GM12878 (cell line): ENCODE data around the gene SSR3. TPM values are rescaled to one million over a fixed set of nuclear protein-coding genes. Genes with fewer than 3 reads are reported as not detected.

ENCODE experiments used
- ATAC-seq: fragments of 200-7000 bp; cut with Tn5 transposase; 3 replicates; pipeline ENCODE4 v1.9.1; 2020; ENCODE audit warnings: mild to moderate bottlenecking, moderate library complexity
- BruUV-seq: library from RNA; stranded (reverse); fragments of 400-500 nt; replicated peaks from 2 replicates; lab custom pipeline; 2021; lab: Mats Ljungman, UMichigan
- CTCF ChIA-PET: fragments of 300-600 bp; sonication (Branson Sonifier 250); formaldehyde crosslinking; extraction: SDS; loops from one replicate; lab custom pipeline; 2021; ENCODE audit warnings: inconsistent platforms; lab: Yijun Ruan, JAX
- POLR2A ChIA-PET: fragments of 350-600 bp; formaldehyde crosslinking; extraction: SDS; loops from one replicate; lab custom pipeline; 2021; ENCODE audit warnings: inconsistent platforms; lab: Charles Lee
- RAD21 ChIA-PET: fragments of 300-600 bp; sonication (Branson Sonifier 250); formaldehyde crosslinking; loops from one replicate; lab custom pipeline; 2023; ENCODE audit warnings: antibody characterized with exemption; ENCODE audit not compliant: unreplicated experiment; lab: Charles Lee
- SMC1A ChIA-PET: fragments of 300-600 bp; sonication (Branson Sonifier 250); formaldehyde crosslinking; loops from one replicate; lab custom pipeline; 2023; ENCODE audit not compliant: unreplicated experiment, uncharacterized antibody; lab: Charles Lee
- DNase-seq: peaks from one replicate; pipeline ENCODE4 v3.0.0-alpha.2; 2011; ENCODE audit warnings: low read depth, low spot score
- FAIRE-seq: peaks from 3 replicates; lab custom pipeline; 2011; peaks lifted over from hg19 to GRCh38; lab: Jason Lieb, UNC
- H2AFZ ChIP-seq: 2 replicates; pipeline ENCODE4 v1.6.0; 2011; ENCODE audit warnings: low read depth, low read length, control low read depth; ENCODE audit not compliant: control insufficient read depth
- H3K27ac ChIP-seq: 2 replicates; pipeline ENCODE4 v1.5.1; 2011; ENCODE audit warnings: control low read depth; ENCODE audit not compliant: control insufficient read depth, insufficient read depth
- H3K27me3 ChIP-seq, 2 experiments: replicated peaks in 1 of 2; 2 replicates each; pipeline versions ENCODE4 v1.6.0 to v1.6.1; 2011; ENCODE audit warnings: low read length in 1 of 2; ENCODE audit not compliant: control insufficient read depth in 2 of 2, insufficient read depth in 2 of 2
- H3K36me3 ChIP-seq, 2 experiments: 2 replicates each; pipeline ENCODE4 v1.5.1; 2011; ENCODE audit warnings: low read length in 1 of 2; ENCODE audit not compliant: control insufficient read depth in 2 of 2, insufficient read depth in 2 of 2
- H3K4me1 ChIP-seq: 2 replicates; pipeline ENCODE4 v1.6.1; 2011; ENCODE audit warnings: mild to moderate bottlenecking, low read length, moderate library complexity, mixed read lengths; ENCODE audit not compliant: control insufficient read depth, insufficient read depth
- H3K4me2 ChIP-seq: 2 replicates; pipeline ENCODE4 v1.6.0; 2011; ENCODE audit warnings: control low read depth; ENCODE audit not compliant: control insufficient read depth, insufficient read depth
- H3K4me3 ChIP-seq: fragments of 200-600 bp; sonication (generic); 2 replicates; pipeline ENCODE4 v1.5.1; 2016
- H3K79me2 ChIP-seq: 2 replicates; pipeline ENCODE4 v1.6.0; 2011; ENCODE audit warnings: low read length; ENCODE audit not compliant: control insufficient read depth, insufficient read depth
- H3K9ac ChIP-seq: 2 replicates; pipeline ENCODE4 v1.8.0; 2011; ENCODE audit warnings: low read length, control low read depth, mixed read lengths; ENCODE audit not compliant: control insufficient read depth, insufficient read depth
- H3K9me3 ChIP-seq: replicated peaks from 3 replicates; pipeline ENCODE4 v1.5.1; 2011; ENCODE audit warnings: mild to moderate bottlenecking, low read length; ENCODE audit not compliant: control insufficient read depth, insufficient read depth
- H4K20me1 ChIP-seq: 2 replicates; pipeline ENCODE4 v1.6.0; 2011; ENCODE audit not compliant: control insufficient read depth, insufficient read depth
- CTCF ChIP-seq, 3 experiments: IDR thresholded peaks in 2 of 3; conservative IDR thresholded peaks in 1 of 3; 2 replicates each; pipeline ENCODE4 v1.5.1; 2011; ENCODE audit warnings: low read depth in 3 of 3, low read length in 3 of 3, mild to moderate bottlenecking in 3 of 3, control low read depth in 2 of 3, moderate library complexity in 2 of 3, inconsistent platforms in 1 of 3, mixed read lengths in 1 of 3; ENCODE audit not compliant: control insufficient read depth in 2 of 3, insufficient read depth in 1 of 3; ENCODE audit errors: extremely low read depth in 1 of 3
- DPF2 ChIP-seq: fragments of 450-650 bp; IDR thresholded peaks from 2 replicates; pipeline ENCODE4 v1.6.1; 2017; ENCODE audit warnings: mild to moderate bottlenecking
- FOS ChIP-seq: IDR thresholded peaks from 3 replicates; pipeline ENCODE4 v1.6.1; 2011; ENCODE audit warnings: borderline replicate concordance; ENCODE audit not compliant: insufficient read length; ENCODE audit errors: extremely low read depth
- KLF5 ChIP-seq: fragments of 450-650 bp; IDR thresholded peaks from 2 replicates; pipeline ENCODE4 v1.6.1; 2014; ENCODE audit warnings: mild to moderate bottlenecking; ENCODE audit not compliant: partially characterized antibody
- NKRF ChIP-seq: fragments of 450-650 bp; conservative IDR thresholded peaks from 2 replicates; pipeline ENCODE4 v1.6.1; 2017; ENCODE audit warnings: mild to moderate bottlenecking, moderate library complexity
- PAX8 ChIP-seq: fragments of 450-650 bp; IDR thresholded peaks from 2 replicates; pipeline ENCODE4 v1.6.1; 2017; ENCODE audit warnings: mild to moderate bottlenecking, moderate library complexity
- RB1 ChIP-seq: fragments of 450-650 bp; formaldehyde crosslinking; IDR thresholded peaks from 2 replicates; pipeline ENCODE4 v1.6.1; 2017; ENCODE audit warnings: mild to moderate bottlenecking, borderline replicate concordance
- RCOR1 ChIP-seq: conservative IDR thresholded peaks from 2 replicates; pipeline ENCODE4 v1.6.1; 2012; ENCODE audit warnings: low read depth, low read length, improper control_type of control experiment
- SMC3 ChIP-seq: IDR thresholded peaks from 2 replicates; pipeline ENCODE4 v1.6.1; 2011; ENCODE audit warnings: low read length, improper control_type of control experiment, borderline replicate concordance
- SRF ChIP-seq, 2 experiments: IDR thresholded peaks; 2 replicates each; pipeline ENCODE4 v1.6.1; 2011; ENCODE audit warnings: low read depth in 2 of 2, low read length in 2 of 2, mild to moderate bottlenecking in 1 of 2, moderate library complexity in 1 of 2
- ZSCAN29 ChIP-seq: fragments of 450-650 bp; IDR thresholded peaks from 2 replicates; pipeline ENCODE4 v1.6.1; 2017; ENCODE audit warnings: mild to moderate bottlenecking, moderate library complexity
- WGBS: methylation state at CpG from one replicate; pipeline ENCODE4 v1.1.6; 2016; ENCODE audit warnings: low lambda C conversion rate; ENCODE audit not compliant: insufficient replicate concordance, insufficient coverage; ENCODE audit errors: missing lambda C conversion rate; 5-methylcytosine and 5-hydroxymethylcytosine counted together
- in situ Hi-C: fragments of 300-500 bp; cut with MboI; formaldehyde crosslinking; loops from 9 replicates; pipeline ENCODE4 v1.14.3; 2018; ENCODE audit warnings: mixed read lengths
- intact Hi-C: fragments of 100-400 bp; cut with micrococcal nuclease; formaldehyde crosslinking; loops from one replicate; pipeline ENCODE4 v1.14.2; 2022; ENCODE audit not compliant: unreplicated experiment
- polyA plus RNA-seq, 11 experiments: library from polyadenylated mRNA; depleted of rRNA in 4 of 11; unstranded in 6 of 11; stranded (reverse) in 5 of 11; fragments of >200 nt; fragmentation: Nextera tagmentation in 4 of 11; fragmentation: Illumina TruSeq in 1 of 11; extraction: Ambion mirVana in 4 of 11; extraction: Trizol in 1 of 11; gene quantifications; 1 replicate in 1 of 11; 2 replicates in 10 of 11; pipeline versions ENCODE4 v1.2.1 to v1.2.3, GENCODE V29; 2011 to 2016; ENCODE audit warnings: inconsistent platforms in 2 of 11, missing spikeins in 2 of 11, low read depth in 1 of 11
- total RNA-seq, 4 experiments: library from RNA; depleted of rRNA in 3 of 4; stranded (reverse); fragments of >200 nt in 3 of 4; fragmentation: Illumina TruSeq in 1 of 4; extraction: Trizol in 1 of 4; gene quantifications; 2 replicates each; pipeline versions ENCODE4 v1.2.1 to v1.2.3, GENCODE V29; 2013 to 2021

The SSR3 gene
- total and polyA plus RNA-seq, 10 of the 15 experiments (the other 5 are each of a cell fraction or from before 2014, with no cell fraction given), result 133 to 345 (median 191) TPM

GRCh38 chr3:156559321-156559720 lies 4.4 kb upstream of the SSR3 start:
- H3K9me3 ChIP-seq, result peaks cover 2% of the 10 kb centered on the region; the same call in 1 of the 3 replicates
- in situ Hi-C loops (loop anchor here (10.0 kb wide), 1 partner anchor 255 kb away; no protein-coding TSS in a partner anchor), intact Hi-C loops (loop anchor here (10.0 kb wide), 1 partner anchor 255 kb away; no protein-coding TSS in a partner anchor)
- no peak for FAIRE-seq
- no peak for DNase-seq
- H3K9ac ChIP-seq, result no peak overlapping the region
- no peaks in the 10 kb centered on the region for H4K20me1 ChIP-seq
- H3K27ac ChIP-seq, result no peak overlapping the region
- ChIA-PET SMC1A (interaction anchor here (0.6 to 2.9 kb wide), 6 partner anchors 9 to 713 kb away, joined by 3 to 11 read pairs (median 4); no protein-coding TSS in a partner anchor), RAD21 (interaction anchor here (1.4 kb wide), 1 partner anchor 49 kb away, joined by 3 read pairs; no protein-coding TSS in a partner anchor), CTCF (interaction anchor here (0.6 to 2.6 kb wide), 5 partner anchors 12 to 341 kb away, joined by 3 to 8 read pairs (median 3); partner anchors contain the start of gene TIPARP)
- H3K4me3 ChIP-seq, result no peak overlapping the region
- WGBS, result 100% methylated on average over 1 of the region's 1 CpG
- H3K4me1 ChIP-seq, result peaks cover 14% of the 10 kb centered on the region
- H3K27me3 ChIP-seq, result no peaks in the 10 kb centered on the region
- H3K36me3 ChIP-seq, result no peaks in the 10 kb centered on the region
- H3K79me2 ChIP-seq, result peaks cover 6% of the 10 kb centered on the region
- ATAC-seq, result no peak
- H3K4me2 ChIP-seq, result no peak overlapping the region
- no peak overlapping the region for H2AFZ ChIP-seq
- TF ChIP-seq CTCF (IDR thresholded peaks at IDR 0.05 in 2 of 3, conservative IDR thresholded peaks at IDR 0.05 in 1 of 3; ENCODE audit: control insufficient read depth in 2 of 3, extremely low read depth in 1 of 3, insufficient read depth in 1 of 3, low read depth in 3 of 3, low read length in 3 of 3) (no peak), RB1 (no peak), FOS (no peak), PAX8 (no peak), RCOR1 (no peak), DPF2 (no peak), NKRF (no peak), KLF5 (no peak), SRF (IDR thresholded peaks at IDR 0.05; ENCODE audit: low read depth in 2 of 2, low read length in 2 of 2) (no peak), SMC3 (no peak), ZSCAN29 (no peak)
- TF ChIP-seq, all 136 proteins: peak for 0
- POLR2A ChIA-PET, result no interaction called here
- no TSS peak for BruUV-seq
